ENCODE data around the gene PRRT1. TPM values are rescaled to one million over a fixed set of nuclear protein-coding genes. Genes with fewer than 3 reads are reported as not detected.
A peak's percentile ranks its signal among the peaks of the same experiment; 100 is the strongest.
"Not testable (repeated sequence)": the region's sequence is repeated elsewhere in the genome, so short reads cannot be mapped to it uniquely, and the experiment has no call there.

Gene PRRT1
- total RNA-seq, 1 donor from 2014 or later: 1.2 TPM

GRCh38 chr6:32151181-32151862 lies 417 bp downstream of the PRRT1 start:
- DNase-seq (ENCODE audit: low spot score): no peak

DNA sequence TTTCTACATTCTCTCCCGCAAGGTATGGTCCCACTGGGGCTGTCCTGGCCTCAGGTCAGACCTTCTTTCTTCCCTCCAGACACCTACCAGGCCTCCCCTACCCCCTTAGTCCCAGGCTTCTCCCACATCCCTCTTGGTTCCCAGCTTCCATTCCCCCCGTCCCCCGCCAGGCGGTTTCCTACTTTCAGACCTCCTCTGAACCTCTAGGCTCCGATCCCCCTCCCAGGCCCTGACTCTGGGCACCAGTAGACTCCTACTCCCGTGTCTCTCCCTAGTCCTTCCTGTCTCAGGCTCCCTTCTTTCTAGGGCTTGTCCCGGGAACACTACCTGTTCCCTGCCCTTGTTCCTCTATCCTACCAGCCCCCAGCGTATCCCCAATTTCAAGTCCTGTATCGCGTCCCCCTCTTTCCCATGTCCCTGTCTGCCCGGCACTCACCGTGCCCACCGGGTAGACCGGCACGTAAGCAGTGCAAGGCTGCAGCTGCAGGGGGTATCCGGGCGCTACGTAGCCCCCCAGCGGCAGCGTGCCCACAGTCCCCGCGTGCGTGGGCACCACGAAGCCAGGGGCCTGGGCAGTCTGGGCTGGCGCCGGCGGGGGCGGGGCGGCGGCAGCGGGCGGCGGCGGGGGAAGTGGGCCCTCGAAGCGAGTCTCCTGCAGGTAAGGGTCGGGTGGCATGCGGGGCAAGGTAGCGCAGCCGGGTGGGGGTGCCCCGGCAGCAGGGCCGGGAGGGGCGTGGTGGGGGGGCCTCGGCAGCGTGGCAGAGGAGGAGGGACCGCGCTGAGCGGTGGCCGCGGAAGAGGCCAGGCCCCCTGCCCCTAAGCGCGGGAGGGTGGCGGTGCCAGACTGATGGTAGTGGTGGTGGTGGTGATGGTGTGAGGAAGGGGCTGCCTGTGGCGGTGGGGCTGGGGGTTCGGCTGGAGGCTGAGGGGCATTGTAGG lies 1.5 kb downstream of the PRRT1 start:
- no peak for DNase-seq (ENCODE audit: low spot score)

- DNase-seq (ENCODE audit: low spot score): no peak
Measured at GRCh38 chr6:32149092-32149755, 2.5 kb downstream of the PRRT1 start.

- DNase-seq (ENCODE audit: low spot score): peak; percentile 48
Measured at GRCh38 chr6:32148289-32149091, 3.2 kb downstream of the PRRT1 start.

DNA sequence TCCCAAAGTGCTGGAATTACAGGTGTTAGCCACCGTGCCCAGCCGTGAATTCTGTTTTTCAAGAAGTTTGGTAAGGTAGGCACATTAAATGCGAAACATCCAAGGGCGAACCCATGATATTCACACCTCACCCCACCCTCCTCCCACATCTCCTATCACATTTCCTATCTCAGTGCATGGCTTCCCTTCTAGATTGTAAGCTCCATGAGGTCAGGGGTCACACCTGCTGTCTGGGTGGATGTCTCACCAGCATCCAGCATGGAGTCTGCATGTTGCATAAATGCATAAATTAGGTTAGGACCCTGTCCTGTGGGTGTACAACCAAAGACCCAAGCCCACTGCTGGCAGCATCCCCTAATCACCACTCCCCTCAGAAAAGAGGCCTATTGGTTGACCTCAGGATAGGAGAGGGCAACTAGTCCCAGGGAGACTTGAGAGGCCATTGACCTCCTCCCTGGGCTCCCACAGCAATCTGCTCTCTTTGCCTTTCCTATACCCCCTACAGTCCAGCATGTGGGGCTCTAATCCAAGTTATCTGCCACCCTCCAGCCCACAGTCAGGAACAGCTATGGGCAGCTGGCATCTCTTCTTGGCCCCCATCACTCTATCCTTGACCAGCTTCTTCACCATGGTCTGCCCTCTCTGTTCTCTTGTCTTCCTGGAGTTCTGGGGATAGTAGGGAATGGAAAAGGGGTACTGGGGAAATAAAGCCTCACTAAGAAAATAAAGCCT lies 4.2 kb downstream of the PRRT1 start:
- no peak for DNase-seq (ENCODE audit: low spot score)

DNA sequence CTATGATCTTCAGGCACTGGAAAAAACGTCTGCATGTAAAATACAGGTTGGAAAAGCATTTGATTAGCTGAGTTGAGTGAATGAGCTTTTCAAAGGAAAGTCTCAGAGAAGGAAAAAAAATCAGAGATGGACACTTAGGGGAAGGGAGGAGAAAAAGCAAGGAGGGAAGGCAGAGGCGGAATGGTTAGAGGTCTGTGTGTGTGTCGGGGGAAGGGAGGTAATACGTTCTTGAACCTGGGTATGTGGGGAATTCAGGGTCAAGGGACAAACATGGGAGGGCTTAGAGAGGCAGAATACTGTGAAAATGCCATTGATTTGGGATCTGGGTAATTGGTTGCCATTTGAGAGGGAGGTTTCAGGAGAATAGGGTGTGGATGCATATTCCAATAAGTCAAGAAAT lies 5.1 kb downstream of the PRRT1 start:
- no peak for DNase-seq (ENCODE audit: low spot score)

- no peak for DNase-seq (ENCODE audit: low spot score)
Measured at GRCh38 chr6:32146287-32146686, 5.5 kb downstream of the PRRT1 start.

DNA sequence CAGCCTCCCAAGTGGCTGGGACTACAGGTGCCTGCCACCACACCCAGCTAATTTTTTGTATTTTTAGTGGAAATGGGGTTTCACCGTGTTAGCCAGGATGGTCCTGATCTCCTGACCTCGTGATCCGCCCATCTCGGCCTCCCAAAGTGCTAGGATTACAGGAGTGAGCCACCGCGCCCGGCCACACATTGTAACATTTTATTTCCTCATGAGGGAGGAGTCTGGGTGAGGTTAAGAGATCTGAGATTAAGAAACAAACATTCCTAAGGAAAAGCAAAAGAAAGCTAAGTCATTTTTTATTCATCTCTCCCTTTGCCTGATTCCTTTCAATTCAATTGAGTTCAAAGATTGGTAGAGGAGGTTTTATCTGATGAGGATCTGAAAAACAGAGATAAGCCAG lies 7.5 kb downstream of the PRRT1 start:
- not testable (repeated sequence) for DNase-seq (ENCODE audit: low spot score)

- DNase-seq (ENCODE audit: low spot score): no peak
Measured at GRCh38 chr6:32140420-32141046, 11.2 kb downstream of the PRRT1 start.

DNA sequence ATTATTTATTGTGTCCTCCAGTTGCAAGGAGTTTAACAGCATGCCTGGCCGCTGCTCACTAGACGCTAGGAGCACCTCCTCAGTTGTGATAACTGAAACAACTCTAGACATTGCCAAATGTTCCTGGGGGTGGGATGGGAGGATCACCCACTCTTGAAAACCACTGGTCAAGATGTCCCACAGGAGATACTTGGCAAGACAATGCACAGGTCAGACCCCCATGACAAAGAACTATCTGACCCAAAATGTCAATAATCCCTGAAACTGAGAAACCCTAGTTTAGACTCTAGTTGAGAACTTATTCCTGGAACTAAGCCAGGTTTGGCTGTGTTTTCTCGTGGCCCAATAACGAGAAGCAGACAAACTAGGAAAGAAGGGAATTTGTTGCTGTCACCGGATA lies 12.1 kb downstream of the PRRT1 start:
- DNase-seq (ENCODE audit: low spot score): no peak

DNA sequence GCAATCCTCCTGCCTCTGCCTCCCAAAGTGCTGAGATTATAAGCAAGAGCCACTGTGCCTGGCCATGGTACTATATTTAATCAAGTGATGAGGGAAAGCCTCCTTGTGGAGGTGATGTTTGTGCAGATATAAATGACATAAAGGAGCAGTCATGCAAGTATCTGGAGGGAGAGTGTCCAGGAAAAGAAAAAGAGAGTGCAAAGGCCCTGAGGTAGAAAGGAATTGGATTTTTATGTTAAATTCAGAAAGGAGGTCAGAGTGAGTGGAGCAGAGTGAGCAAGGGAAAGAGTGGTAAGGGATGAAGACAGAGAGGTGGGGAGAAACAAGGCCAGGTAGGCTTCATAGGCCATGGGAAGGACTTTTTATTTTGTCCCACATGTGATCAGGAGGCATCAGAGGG lies 14.3 kb downstream of the PRRT1 start:
- DNase-seq (ENCODE audit: low spot score): no peak

- DNase-seq (ENCODE audit: low spot score): no peak
Measured at GRCh38 chr6:32133786-32134185, 18.0 kb downstream of the PRRT1 start.

GRCh38 chr6:32132110-32132509 lies 19.6 kb downstream of the PRRT1 start:
- no peak for DNase-seq (ENCODE audit: low spot score)

DNA sequence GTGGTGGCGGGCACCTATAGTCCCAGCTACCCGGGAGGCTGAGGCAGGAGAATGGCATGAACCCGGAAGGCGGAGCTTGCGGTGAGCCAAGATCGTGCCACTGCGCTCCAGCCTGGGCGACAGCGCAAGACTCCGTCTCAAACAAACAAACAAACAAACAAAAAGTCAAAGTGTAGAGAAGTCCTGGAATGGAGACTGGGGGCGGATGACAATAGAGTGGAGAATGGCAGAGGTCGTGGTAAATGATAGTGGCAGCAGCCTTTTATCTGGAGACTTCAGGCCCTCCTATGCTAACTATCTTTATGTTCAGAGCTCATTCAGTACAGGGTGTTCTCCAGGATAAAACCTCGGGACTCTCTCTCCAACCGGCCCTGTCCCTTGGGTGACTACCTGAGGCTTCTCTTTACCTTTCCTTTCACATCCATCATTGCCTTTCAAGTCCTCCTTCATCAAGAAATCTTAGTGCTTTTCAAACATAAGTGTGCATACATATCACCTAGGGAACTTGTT lies 20.2 kb downstream of the PRRT1 start:
- no peak for DNase-seq (ENCODE audit: low spot score)

- DNase-seq (ENCODE audit: low spot score): no peak
Measured at GRCh38 chr6:32129297-32130088, 22.2 kb downstream of the PRRT1 start.

- no peak for DNase-seq (ENCODE audit: low spot score)
Measured at GRCh38 chr6:32128751-32129296, 22.9 kb downstream of the PRRT1 start.

GRCh38 chr6:32127717-32128592 lies 23.8 kb downstream of the PRRT1 start, which contains the start of gene ATF6B:
TSS of gene ATF6B (minus strand) at chr6:32128246. CDS start at chr6:32128207, 39 bp downstream.
- DNase-seq (ENCODE audit: low spot score): peak; percentile 100

GRCh38 chr6:32127409-32127716 lies 24.4 kb downstream of the PRRT1 start:
- no peak for DNase-seq (ENCODE audit: low spot score)

Data from umbilical cord (tissue), 2 donors.